Measurements from ENCODE around the gene DBNDD1.

Gene DBNDD1

DNA sequence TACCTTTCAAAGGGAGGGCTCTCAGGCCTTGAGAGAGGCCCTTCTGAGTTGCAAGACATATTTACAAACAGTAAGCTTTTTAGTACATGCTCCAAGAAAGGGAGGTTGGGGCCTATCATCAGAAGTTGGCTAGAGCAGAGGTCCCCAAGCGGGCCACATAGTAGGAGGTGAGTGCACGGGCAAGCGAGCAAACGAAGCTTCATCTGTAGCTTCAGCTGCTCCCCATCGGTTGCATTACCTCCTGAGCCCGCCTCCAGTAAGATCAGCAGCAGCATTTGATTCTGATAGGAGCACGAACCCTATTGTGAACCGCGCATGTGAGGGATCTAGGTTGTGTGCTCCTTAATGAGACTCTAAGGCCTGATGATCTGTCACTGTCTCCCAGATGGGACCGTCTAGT is 31.7 kb upstream of the DBNDD1 start:
- in situ Hi-C loops (cut with MboI; ENCODE audit: low sequenced_read_pairs, unreplicated experiment), result no loop called here
- DNase-seq (ENCODE audit: low spot score), result no peak
- TF ChIP-seq, protein P1, sequence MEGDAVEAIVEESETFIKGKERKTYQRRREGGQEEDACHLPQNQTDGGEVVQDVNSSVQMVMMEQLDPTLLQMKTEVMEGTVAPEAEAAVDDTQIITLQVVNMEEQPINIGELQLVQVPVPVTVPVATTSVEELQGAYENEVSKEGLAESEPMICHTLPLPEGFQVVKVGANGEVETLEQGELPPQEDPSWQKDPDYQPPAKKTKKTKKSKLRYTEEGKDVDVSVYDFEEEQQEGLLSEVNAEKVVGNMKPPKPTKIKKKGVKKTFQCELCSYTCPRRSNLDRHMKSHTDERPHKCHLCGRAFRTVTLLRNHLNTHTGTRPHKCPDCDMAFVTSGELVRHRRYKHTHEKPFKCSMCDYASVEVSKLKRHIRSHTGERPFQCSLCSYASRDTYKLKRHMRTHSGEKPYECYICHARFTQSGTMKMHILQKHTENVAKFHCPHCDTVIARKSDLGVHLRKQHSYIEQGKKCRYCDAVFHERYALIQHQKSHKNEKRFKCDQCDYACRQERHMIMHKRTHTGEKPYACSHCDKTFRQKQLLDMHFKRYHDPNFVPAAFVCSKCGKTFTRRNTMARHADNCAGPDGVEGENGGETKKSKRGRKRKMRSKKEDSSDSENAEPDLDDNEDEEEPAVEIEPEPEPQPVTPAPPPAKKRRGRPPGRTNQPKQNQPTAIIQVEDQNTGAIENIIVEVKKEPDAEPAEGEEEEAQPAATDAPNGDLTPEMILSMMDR (IDR thresholded peaks at IDR 0.05; ENCODE audit: borderline replicate concordance, control extremely low read depth, extremely low read depth, insufficient read depth, missing control alignments), result no peak

DNA sequence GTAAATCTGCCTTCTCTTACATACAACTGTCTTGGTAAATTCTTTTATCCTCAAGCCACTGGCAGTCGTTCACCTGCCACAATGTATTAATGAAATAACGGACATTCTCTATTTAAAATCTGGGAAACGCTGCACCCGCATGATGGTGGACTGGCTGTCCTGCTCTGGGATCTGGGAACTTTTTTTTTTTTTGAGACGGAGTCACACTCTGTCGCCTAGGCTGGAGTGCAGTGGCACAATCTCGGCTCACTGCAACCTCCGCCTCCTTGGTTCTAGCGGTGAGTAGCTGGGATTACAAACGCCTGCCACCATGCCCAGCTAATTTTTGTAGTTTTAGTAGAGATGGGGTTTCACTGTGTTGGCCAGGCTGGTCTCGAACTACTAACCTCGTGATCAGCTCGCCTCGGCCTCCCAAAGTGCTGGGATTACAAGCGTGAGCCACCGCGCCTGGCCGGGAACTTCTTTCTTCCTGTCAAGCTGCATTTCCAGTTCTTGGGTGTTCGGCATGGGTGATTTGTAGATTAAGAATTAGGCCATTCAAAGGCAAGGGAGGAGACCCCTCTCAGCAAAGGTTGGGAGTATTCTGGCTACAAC is 29.6 kb upstream of the DBNDD1 start:
- TF ChIP-seq, protein P1 (IDR thresholded peaks at IDR 0.05; ENCODE audit: borderline replicate concordance, control extremely low read depth, extremely low read depth, insufficient read depth, missing control alignments), result no peak
- in situ Hi-C loops (cut with MboI; ENCODE audit: low sequenced_read_pairs, unreplicated experiment), result no loop called here
- no peak for DNase-seq (ENCODE audit: low spot score)

DNA sequence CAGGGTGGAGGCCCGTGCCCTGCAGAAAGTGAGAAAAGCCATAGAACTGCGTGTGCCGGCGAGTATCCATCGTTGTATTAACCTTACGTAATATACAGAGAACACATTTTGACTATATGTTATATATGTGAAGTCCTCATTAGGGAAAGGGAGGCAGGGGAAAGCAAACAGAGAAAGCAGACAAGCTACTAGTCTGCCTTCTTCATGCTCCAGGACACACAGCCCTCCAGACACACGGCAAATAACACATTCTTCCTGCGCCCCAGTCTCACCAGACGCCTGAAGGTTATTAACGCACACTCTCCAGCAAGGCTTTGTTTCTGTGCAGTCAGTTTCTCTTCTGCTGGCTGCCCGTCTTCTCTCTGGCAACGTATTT is 29.1 kb upstream of the DBNDD1 start:
- in situ Hi-C loops (cut with MboI; ENCODE audit: low sequenced_read_pairs, unreplicated experiment), result no loop called here
- TF ChIP-seq, protein P1 (IDR thresholded peaks at IDR 0.05; ENCODE audit: borderline replicate concordance, control extremely low read depth, extremely low read depth, insufficient read depth, missing control alignments), result no peak
- peak; percentile 19 for DNase-seq (ENCODE audit: low spot score)

- in situ Hi-C loops (cut with MboI; ENCODE audit: low sequenced_read_pairs, unreplicated experiment), result no loop called here
- peak; percentile 54 for DNase-seq (ENCODE audit: low spot score)
Observed at GRCh38 chr16:90047714-90048346, 28.6 kb upstream of the DBNDD1 start.

GRCh38 chr16:90046971-90047713 is 27.9 kb upstream of the DBNDD1 start:
- in situ Hi-C loops (cut with MboI; ENCODE audit: low sequenced_read_pairs, unreplicated experiment), result no loop called here
- TF ChIP-seq, protein P1 (IDR thresholded peaks at IDR 0.05; ENCODE audit: borderline replicate concordance, control extremely low read depth, extremely low read depth, insufficient read depth, missing control alignments), result no peak
- peak; percentile 47 for DNase-seq (ENCODE audit: low spot score)

More at GRCh38 chr16:90047714-90048346, 28.6 kb upstream of the DBNDD1 start:
- TF ChIP-seq, protein P1 (IDR thresholded peaks at IDR 0.05; ENCODE audit: borderline replicate concordance, control extremely low read depth, extremely low read depth, insufficient read depth, missing control alignments), result no peak

DNA sequence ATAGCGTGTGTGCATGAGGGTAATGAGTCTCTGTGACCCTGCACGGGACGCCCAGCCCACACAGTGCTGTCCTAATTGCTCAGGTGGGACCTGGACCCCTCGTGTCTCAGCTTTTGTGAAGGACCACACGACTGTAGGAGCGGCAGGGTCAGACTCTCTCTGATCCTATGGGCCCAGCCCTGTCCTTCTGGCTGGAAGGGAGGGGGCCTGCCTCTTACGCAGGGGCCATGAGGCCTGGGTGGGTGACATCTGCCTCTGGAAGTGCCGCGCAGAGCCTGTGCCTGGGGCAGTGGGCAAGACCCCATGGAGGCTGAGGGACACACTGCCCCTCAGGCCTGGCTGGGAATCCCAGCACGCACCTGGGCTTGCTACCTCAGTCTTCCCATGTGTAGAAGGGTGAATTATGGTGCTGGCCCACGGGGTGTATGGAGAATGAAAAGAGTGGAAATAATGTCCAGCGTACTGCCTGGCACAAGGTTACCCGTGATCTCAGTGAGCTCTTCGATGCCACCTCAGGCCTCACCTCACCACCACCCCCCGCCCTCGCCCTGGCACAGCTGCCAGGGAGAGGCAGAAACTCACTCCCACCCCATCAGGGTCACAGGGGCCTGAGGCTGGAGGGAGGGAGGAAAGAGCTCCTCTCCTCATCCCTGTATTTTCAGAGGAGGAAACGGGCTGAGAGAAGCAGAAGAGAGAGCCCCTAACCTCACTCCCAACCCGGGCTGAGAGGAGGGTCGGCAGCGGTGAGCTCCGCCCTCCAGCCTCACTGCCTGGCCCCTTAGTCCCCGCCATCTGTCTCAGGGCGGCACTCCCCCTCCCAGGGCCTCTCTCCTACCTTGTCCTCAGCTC is 27.1 kb upstream of the DBNDD1 start:
- in situ Hi-C loops (cut with MboI; ENCODE audit: low sequenced_read_pairs, unreplicated experiment), result no loop called here
- peak; percentile 18 for DNase-seq (ENCODE audit: low spot score)

More for the DNA sequence above, 27.1 kb upstream of the DBNDD1 start:
- TF ChIP-seq, protein P1 (IDR thresholded peaks at IDR 0.05; ENCODE audit: borderline replicate concordance, control extremely low read depth, extremely low read depth, insufficient read depth, missing control alignments), result no peak
